HL-60/S4 treated with phorbol 12-myristate 13-acetate at 8.2 ng/mL for 4 days and 3 days (cell line): ENCODE data around the gene KIAA1217.

Experiments
- in situ Hi-C: fragments of 300-500 bp; cut with MboI; formaldehyde crosslinking; loops from 2 replicates; pipeline ENCODE4 v1.15.0; 2022; ENCODE audit warnings: low sequenced_read_pairs

The KIAA1217 gene

GRCh38 chr10:24531439-24531838 is 322.5 kb downstream of the KIAA1217 start:
- in situ Hi-C loops = no loop called here

GRCh38 chr10:24533981-24534380 is 325.0 kb downstream of the KIAA1217 start:
- in situ Hi-C loops = no loop called here

- in situ Hi-C loops = no loop called here
Measured at GRCh38 chr10:24536636-24537035, 327.7 kb downstream of the KIAA1217 start.

GRCh38 chr10:24541239-24541753 is 332.4 kb downstream of the KIAA1217 start:
- in situ Hi-C loops = no loop called here

- in situ Hi-C loops = no loop called here
Measured at GRCh38 chr10:24542314-24543270, 333.7 kb downstream of the KIAA1217 start.

GRCh38 chr10:24544776-24545175 is 335.8 kb downstream of the KIAA1217 start:
- in situ Hi-C loops = no loop called here

- in situ Hi-C loops = no loop called here
Measured at GRCh38 chr10:24545585-24545984, 336.6 kb downstream of the KIAA1217 start.

- in situ Hi-C loops = no loop called here
Measured at GRCh38 chr10:24550680-24551079, 341.7 kb downstream of the KIAA1217 start.

- in situ Hi-C loops = no loop called here
Measured at GRCh38 chr10:24551161-24551560, 342.2 kb downstream of the KIAA1217 start.

GRCh38 chr10:24552346-24553016 is 343.5 kb downstream of the KIAA1217 start:
- in situ Hi-C loops = no loop called here

- in situ Hi-C loops = no loop called here
Measured at GRCh38 chr10:24553051-24553612, 344.2 kb downstream of the KIAA1217 start.

GRCh38 chr10:24554036-24554435 is 345.1 kb downstream of the KIAA1217 start:
- in situ Hi-C loops = no loop called here

- in situ Hi-C loops = no loop called here
Measured at GRCh38 chr10:24556126-24556749, 347.3 kb downstream of the KIAA1217 start.

- in situ Hi-C loops = no loop called here
Measured at GRCh38 chr10:24556750-24557742, 348.1 kb downstream of the KIAA1217 start.

GRCh38 chr10:24561453-24561852 is 352.5 kb downstream of the KIAA1217 start:
- in situ Hi-C loops = no loop called here

GRCh38 chr10:24568042-24568441 is 359.1 kb downstream of the KIAA1217 start:
- in situ Hi-C loops = no loop called here

- in situ Hi-C loops = no loop called here
Measured at GRCh38 chr10:24569330-24569796, 360.4 kb downstream of the KIAA1217 start.

GRCh38 chr10:24569828-24570657 is 361.1 kb downstream of the KIAA1217 start:
- in situ Hi-C loops = no loop called here
